Activated CD4-positive, CD25-positive, alpha-beta regulatory T cell treated with anti-CD3 and anti-CD28 coated beads, Interleukin-2, amount 50 U/mL, for 16 hours (primary cell): ENCODE data around the gene MAP3K12.
"Not testable (repeated sequence)": the region's sequence is repeated elsewhere in the genome, so short reads cannot be mapped to it uniquely, and the experiment has no call there.

Experiments used
- DNase-seq: peaks from one replicate; pipeline ENCODE4 v3.0.0-alpha.2; 2020; ENCODE audit warnings: low read depth, low spot score

MAP3K12 gene

GRCh38 chr12:53492188-53492587, 7.1 kb downstream of the MAP3K12 start:
- no peak for DNase-seq

DNA sequence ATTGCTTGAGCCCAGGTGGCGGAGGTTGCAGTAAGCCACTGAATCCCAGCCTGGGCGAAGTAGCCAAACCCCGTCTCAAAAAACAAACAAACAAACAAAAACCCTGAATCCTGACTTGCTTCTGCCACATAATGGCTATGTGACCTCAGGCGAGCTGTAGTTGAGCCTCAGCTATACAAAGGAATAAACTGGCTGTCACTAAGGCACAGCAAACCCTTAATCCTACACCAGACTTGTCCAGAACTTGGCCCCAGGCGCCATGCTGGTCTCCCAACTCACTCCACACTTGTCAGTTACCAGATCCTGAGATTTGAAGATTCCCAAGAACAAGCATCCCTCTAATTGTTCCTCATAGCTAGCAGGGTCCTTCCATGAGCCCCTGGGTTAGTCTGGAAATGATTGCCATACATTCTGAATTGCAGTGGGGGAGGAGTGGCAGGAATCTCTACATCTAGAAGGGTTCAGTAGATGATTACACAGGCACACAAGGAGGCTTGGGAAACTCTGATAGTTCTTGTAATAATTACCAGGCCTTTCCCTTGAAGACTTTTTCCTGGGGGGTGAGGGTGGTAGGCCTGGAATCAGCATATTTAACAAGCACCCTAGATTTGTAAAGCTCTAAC, 9.9 kb downstream of the MAP3K12 start:
- DNase-seq = no peak

DNA sequence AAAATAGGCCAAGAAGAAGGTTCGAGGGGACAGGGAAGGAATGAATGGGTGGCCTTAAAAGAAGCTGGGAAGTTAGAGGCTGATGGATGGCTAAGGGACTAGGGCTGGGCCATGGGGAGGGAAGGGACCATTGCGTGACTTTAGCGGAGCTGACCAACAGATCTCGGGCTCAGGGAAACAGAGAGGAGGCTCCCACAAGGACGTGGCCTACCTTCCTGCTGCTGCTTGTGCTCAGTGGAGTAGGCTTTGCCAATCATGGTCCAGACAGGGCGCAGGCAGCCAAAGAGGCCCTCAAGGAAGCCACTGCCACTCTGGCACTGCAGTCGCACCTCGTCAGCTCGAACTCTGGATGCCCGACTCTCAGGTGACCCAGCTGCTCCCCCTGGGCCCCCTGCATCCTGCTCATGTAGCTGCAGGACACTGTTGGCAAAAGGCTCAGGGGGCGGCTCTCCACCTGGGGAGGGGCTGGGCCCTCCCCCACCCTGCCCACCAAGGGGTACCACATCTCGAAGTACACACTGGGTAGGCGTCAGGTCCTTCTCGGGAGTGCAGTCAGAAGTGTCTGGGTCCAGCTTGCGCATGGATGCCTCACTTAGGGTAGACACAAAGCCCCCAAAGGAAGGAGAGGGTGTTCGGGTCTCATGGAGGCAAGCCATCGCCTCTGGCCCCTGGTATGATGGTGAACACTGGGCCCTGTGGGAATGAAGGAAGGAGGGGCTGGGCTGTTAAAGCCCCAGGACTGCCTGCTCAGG, 12.3 kb downstream of the MAP3K12 start:
- no peak for DNase-seq

DNA sequence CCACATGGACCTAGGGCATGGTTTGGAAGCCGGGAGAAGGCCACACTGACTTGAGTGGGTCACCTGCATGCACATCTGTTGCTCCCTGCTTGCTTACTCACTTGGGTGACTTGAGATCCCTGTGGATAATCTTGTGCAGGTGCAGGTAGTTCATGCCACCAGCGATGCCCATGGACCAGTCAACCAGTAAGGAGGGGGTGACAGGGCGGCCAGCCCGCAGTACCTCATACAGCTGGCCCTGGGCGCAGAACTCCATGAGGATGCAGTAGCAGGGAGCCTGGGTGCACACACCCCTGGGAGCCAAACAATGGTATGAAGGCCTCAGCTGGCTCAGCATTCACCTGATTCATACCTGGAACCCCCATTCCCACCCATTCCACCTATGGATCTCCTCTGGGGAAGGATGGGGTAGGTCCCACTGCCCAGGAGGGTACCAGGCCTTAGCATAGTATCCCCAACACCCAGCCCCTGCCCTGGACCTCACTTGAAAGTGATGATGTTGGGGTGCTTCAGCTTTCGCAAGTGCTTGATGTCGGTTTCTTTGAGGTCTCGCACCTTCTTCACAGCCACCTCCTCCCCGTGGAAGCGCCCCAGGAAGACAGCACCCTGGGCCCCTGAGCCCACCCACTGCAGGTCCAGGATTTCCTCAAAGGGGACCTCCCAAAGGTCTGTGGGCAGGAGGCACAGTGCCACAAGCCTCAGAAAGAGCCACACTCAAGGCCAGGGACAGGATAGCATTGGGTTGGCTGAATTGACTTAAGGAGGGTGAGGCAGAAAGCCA, 13.1 kb downstream of the MAP3K12 start:
- DNase-seq = no peak

DNA sequence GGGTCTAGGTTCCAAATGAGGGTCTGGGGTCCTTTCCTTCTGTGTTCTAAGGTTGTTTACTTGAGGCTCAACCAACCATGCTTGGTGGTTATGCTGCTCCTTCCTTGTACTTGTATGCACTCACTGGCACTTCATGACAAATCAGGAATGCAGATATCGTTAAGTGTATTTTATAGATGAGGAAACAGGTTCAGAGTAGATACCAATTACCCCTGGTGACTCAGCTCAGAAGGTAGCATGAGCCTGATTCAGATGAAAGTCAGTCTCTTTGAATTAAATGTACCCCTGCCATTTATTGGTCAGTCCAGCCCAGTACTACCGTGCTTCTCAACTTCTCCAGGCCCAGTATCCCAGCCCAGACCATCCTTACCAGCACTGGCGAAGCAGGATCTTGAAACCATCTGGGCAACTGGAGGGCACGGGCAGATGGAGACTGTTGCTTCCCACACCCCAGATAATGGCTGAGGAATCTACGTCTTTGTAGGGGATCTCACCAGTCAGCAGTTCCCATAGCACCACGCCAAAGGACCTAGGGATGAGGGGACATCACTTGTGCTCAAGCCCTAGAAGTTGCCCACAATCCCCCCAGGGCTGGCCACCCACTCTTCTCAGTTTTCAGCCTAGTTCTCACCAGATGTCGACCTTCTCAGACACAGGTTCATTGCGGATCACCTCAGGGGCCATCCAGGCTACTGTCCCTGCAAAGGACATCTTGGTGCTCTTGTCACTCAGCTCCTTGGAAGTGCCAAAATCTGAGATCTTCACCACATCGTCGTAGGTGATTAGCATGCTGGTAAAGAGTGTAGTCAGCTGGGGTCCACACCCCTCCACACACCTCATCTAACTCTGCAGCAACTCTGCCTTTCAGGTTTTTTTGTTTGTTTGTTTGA, 14.3 kb downstream of the MAP3K12 start:
- no peak for DNase-seq

- no peak for DNase-seq
Observed at GRCh38 chr12:53483979-53484377, 15.3 kb downstream of the MAP3K12 start.

DNA sequence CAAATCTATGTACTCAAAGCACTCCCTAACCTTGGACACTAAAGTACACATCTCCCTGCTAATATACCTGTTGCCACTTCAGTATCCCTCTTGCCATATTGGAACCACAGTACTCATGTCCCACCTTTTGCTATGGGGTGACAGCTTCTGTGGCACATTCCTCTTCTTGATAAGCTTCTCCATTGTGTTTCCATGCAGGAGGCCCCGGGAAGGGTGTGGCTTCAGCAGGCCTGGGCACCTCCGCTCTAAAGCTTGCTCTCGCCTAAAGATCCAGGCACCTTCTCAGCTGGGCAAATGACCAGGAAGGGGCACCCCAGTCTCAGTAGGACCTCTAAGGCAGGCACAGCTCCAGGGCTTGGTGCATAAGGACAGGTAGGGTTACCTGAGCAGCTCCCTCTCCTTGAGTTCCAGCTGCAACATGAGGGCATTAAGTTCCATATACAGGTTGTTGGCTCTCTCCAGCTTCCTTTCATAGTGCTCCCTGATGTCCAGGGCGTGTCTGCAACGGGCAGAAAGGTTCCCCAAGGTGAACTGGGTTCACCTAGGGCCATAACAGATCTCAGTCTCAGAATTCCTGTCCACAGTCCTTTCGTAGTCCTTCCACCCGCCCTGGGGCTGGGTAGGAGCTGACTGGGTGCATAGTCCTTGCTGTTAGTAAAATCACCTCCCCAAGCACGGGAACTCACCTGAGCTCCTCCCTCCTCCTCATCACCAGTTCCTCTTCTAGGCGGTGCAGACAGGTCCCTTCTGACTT, 15.9 kb downstream of the MAP3K12 start:
- no peak for DNase-seq

DNA sequence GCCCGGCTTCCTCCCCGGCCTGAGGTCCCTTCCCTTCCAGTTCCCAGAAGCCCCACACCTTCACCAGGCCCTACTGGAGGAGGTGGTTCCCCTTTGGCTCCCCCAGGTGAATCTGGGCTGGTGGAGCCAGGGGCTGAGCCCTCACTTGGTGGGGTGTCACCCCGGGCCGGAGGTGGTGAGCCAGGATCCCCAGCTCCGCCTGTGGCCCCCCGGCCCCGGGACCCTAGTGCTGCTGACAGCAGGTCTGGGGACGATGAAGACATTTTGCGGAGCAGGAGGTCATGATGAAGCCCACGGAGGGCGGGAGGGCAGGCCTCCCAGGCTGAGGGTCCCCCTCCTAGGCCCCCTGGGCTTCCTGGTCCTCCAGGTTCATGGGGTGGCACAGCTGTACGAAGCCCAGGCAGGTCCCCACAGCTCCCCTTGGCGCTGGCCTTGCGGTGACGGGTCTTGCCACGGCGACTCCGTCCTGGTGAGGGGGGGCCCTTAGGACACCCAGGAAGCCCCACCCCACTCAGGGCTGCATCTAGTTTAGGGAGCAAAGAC, 16.6 kb downstream of the MAP3K12 start:
- DNase-seq = no peak

GRCh38 chr12:53481939-53482586, 17.2 kb downstream of the MAP3K12 start:
- DNase-seq = no peak

DNA sequence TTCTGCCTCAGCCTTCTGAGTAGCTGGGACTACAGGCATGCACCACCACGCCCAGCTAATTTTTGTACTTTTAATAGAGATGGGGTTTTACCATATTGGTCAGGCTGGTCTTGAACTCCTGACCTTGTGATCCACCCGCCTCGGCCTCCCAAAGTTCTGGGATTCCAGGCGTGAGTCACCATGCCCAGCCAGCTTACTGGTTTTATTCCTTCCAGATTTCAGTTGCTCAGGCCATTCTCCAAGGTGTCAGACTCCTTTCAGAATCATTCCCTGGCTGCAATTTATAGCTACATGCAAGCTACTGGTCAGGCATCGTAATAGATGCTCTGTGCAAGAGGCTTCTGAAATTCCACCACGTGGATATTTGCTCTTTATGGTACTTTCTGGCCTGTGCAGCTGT, 17.8 kb downstream of the MAP3K12 start:
- not testable (repeated sequence) for DNase-seq

- DNase-seq = no peak
Observed at GRCh38 chr12:53480491-53481442, 18.5 kb downstream of the MAP3K12 start.

DNA sequence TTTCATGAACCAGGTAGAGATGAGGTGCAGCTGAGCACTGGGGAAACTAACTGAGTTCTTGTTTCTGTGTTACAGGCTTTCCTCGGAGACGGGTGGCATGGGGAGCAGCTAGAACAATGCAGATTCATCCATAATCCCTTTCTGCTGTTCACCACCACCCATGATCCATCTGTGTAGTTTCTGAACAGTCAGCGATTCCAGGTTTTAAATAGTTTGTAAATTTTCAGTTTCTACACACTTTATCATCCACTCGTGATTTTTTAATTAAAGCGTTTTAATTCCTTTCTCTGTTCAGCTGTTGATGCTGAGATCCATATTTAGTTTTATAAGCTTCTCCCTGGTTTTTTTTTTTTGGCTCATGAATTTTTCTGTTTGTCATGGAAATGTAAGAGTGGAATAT, 19.9 kb downstream of the MAP3K12 start:
- DNase-seq = no peak

DNA sequence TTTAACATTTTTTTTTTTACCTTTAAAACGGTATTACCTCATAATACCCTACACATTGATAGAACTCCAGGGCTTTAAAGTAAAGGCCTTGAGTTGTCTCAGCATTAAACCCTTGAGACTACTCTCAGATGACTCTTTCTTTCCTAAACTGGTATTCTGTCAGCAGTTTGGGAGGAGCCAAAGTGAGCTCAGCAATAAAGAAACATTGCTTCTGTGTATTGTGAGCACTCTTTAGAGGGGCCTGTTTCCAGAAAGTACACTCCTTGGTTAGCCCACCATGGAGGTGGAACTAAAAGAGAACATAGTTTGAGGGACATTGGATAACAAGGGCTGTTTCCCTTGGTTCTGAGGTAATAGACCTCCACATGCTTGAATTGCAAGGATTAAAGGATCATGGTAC, 20.4 kb downstream of the MAP3K12 start:
- no peak for DNase-seq

GRCh38 chr12:53476769-53477209, 22.5 kb downstream of the MAP3K12 start:
- no peak for DNase-seq

GRCh38 chr12:53474819-53475218, 24.4 kb downstream of the MAP3K12 start:
- DNase-seq = no peak

GRCh38 chr12:53474077-53474476, 25.2 kb downstream of the MAP3K12 start:
- DNase-seq = no peak

DNA sequence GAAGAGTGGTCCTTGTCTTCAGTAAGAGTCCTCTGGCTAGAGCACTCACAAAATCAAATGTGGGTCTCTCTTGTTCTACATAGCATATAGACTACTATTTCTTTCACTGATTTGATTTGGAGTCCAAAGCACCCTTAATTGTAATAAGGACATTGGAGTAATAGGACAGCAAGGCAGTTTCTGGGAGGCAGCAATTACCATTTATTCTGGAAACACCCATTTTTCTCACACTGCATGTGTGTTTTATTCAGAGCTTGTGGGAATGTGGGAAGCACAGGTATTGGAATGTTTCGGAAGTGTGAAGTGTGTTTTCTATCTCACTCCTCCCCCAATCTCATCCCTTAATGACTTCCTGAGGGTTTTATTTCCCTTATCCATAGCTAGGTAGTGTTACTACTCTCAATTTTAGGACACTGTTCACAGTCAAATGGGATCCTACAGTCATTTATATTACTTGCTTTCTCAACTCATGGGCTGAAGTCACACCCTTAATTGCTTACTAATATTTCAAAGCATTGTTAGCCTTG, 27.1 kb downstream of the MAP3K12 start:
- DNase-seq = no peak

GRCh38 chr12:53468282-53468681, 31.0 kb downstream of the MAP3K12 start:
- no peak for DNase-seq

DNA sequence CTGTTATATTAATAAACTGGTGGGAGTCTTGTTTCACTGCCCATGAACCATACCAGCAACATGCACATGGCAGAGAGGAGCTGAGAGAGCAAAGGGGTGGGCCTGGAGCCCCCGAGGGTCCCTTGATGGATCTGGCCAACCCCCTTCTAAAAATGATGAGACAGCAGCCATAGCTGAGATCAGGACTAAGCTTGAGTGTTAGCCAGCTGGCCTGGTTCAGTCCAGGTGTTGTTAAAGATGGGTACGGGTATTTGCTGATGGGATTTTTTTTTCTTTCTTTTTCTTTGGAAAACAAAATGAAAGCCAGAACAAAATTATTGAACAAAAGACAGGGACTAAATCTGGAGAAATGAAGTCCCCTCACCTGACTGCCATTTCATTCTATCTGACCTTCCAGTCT, 31.4 kb downstream of the MAP3K12 start:
- DNase-seq = no peak
